ENCODE measurements around the gene DAAM2.

The DAAM2 gene

DNA sequence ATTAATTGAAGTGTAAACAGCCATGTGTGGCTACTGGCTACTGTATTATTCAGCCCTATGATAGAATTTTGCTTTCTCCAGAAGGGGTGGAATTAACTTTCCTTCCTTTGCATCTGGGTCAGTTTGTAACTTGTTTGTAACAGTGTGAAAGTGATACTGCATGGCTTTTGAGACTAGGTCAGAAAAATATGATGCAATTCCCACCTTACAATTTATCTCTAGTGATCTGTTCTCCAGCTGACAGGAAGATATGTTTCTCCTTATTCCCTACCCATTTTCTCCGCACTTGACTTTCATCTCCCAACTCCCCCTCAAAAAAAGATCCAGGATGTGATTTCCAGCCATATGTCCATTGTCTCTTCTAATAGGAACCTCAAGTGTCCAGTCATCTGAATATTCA lies 144.7 kb downstream of the DAAM2 start:
- no peak for DNase-seq

GRCh38 chr6:39937686-39938333 lies 145.6 kb downstream of the DAAM2 start:
- DNase-seq = peak; percentile 5

GRCh38 chr6:39938773-39939654 lies 146.8 kb downstream of the DAAM2 start:
- DNase-seq = peak; percentile 16

DNA sequence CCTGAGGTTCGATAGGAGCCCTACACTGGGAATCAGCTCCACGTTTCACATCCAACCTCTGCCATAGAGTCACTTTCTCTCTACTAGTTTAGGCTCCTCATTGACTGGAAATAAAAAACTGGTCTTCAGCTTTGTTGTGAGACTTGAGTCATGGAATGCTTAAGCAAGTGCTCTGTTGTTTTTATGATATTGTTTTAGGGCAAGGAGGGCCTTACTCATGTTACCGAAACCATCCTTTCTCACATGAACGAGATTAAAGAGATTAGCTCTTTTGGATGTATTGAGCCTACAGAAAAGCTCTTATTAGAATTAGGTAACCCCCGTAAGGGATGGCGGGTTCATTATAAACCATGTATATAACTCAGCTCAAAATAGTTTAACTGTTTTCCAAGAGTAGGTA lies 149.0 kb downstream of the DAAM2 start:
- DNase-seq = no peak

DNA sequence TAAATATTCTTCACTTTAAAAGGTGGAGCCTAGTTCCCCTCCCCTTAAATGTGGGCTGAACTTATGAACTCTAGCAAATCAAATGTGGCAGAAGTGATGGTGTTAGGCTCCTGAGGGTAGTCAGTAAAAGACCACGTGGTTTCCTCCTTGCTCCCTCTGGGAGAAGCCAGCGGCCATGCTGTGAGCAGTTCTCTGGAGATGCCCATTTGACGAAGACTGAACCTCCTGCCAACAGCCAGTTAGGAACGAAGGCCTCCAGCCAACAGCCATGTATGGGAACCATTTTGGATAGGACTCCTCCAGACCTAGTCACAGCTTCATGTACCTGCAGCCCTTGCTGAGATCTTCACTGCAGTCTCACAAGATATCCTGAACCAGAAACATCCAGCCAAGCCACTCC lies 149.6 kb downstream of the DAAM2 start:
- DNase-seq = no peak

DNA sequence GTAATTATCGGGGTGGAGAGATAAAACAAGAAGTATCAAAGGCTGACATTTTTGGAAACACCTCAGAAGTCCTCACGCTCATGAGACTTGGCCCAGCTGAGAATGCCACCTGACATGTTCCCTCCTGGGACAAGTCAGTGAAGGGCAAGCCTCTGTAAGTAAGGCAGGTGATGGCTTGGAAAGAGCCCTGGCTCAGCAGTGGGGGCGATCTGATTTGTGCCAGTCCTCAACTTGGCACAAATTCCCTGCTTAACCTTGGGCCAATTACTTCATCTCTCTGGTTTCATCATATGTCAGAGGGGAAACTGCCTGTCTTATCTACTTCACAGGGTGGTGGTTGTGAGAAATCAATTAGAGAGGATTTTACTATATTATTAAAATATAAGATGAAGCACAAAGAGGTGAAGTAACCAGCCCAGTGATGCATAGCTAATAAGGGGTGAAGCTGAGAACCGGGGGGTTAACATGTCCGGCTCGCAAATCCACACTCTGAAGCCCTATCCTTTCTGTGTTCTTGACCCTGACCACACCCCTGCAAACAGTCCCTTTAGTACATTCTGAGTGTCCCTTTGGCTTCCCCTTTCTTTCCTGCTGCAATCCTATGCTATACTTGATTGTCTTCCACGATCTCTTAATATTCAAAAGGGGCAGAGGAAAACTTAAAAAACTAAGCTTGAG lies 150.9 kb downstream of the DAAM2 start:
- no peak for DNase-seq

- DNase-seq = no peak
Observed at GRCh38 chr6:39945626-39946025, 153.4 kb downstream of the DAAM2 start.

- no peak for DNase-seq
Observed at GRCh38 chr6:39947611-39948068, 155.5 kb downstream of the DAAM2 start.

GRCh38 chr6:39948199-39948791 lies 156.1 kb downstream of the DAAM2 start:
- DNase-seq = no peak

- DNase-seq = no peak
Observed at GRCh38 chr6:39950125-39950720, 158.0 kb downstream of the DAAM2 start.

DNA sequence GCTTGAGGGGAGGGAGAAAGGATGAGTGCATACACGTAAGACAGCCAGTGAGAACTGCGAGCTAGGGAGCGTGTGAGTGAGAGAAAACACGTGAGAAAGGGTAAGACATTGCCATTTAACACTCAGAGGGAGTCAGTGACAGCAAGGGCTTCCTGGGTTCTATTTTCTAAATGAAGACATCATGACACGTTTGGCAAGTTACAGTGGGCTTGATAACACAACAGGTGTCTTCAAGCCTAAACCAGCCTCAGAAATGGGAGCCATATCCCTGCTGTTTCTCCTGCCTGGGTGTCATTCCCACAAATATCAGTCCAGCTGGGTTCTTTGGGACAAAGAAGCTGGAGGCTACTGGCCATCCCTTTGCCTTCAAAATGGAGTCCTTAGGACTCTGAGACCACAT lies 159.0 kb downstream of the DAAM2 start:
- no peak for DNase-seq

DNA sequence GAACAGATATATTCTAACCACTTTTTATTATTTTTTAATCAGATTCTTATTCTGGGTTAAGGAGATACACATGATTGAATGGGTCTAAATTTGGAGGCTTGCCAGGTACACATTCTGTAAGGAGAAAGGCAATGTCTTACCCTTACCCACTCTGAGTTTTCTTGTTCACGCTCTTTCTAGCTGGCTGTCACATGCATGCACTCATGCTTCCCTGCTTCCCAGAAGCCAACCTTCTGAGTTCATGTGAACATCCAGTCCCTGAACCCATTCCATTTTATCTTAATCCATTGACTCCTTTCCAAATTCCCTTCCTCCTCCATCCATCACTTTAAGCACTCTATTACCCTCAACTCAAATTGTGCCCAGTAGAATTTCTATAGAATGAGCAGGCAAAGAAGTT lies 159.5 kb downstream of the DAAM2 start:
- no peak for DNase-seq

DNA sequence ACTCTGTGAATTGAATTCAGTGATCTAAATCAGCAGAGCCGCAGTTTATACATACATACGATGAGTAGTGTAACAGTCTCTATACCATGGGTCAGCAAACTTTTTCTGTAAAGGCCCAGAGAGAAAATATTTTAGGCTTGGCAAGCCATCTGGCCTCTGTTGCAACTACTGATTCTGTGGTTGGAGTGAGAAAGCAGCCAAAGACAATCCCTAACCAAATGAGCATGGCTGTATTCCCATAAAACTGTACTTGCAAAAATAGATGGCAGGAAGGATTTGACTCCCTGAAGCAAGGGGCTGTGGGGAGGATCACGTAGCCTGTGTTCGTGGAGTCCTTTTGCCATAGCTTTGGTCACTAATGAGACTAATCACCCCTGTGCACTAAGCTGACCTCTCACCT lies 160.0 kb downstream of the DAAM2 start:
- no peak for DNase-seq

- no peak for DNase-seq
Observed at GRCh38 chr6:39953076-39953618, 161.0 kb downstream of the DAAM2 start.

All from NCI-H1436 treated with DMSO at 0.1 percent for 48 hours (cell line).